ENCODE data around the gene IQSEC3.
A peak's percentile ranks its signal among the peaks of the same experiment; 100 is the strongest.

IQSEC3 gene

GRCh38 chr12:80681-81190, 14.2 kb downstream of the IQSEC3 start:
- no peak for DNase-seq (ENCODE audit: low read depth)

DNA sequence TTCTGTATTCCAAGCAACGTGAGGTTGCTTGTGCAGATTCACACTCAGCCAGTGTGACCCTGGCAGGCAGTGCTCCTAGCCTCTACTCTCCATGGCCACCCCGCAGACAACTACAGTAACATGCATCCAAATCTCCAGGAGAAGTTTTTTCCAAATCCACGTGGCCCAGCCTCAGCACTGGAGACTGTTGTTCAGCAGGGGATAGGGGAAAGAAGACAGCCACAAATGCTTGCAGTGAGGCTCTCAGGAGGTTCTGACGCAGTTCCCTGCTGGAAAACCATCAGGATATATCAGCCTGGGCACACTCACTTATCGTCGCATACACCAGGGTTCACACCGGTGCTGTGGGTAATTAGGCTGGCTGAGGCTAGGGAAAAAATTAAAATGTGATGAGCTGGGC, 16.2 kb downstream of the IQSEC3 start:
- no peak for DNase-seq (ENCODE audit: low read depth)

DNA sequence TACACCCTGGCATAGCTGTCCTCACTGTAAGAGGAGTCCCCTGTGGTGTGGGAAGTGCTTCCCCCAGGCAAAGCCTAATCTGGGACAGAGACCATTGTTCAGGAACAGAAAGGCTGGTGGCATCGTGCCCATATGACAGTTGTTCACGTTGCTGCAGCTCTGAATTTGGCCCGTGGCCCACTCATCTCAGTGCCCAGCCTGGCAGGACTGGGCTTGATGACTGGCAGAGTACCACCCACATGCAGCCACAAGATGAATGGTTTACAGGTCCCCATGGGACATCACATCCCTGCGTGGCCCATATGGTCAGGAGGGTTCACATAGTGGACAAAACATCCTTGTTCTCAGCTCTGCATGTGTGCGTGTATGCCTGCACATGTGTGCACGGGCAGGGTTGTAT, 17.5 kb downstream of the IQSEC3 start:
- no peak for DNase-seq (ENCODE audit: low read depth)

- no peak for DNase-seq (ENCODE audit: low read depth)
Observed at GRCh38 chr12:85191-85666, 18.7 kb downstream of the IQSEC3 start.

- no peak for DNase-seq (ENCODE audit: low read depth)
Observed at GRCh38 chr12:87315-87714, 20.7 kb downstream of the IQSEC3 start.

DNA sequence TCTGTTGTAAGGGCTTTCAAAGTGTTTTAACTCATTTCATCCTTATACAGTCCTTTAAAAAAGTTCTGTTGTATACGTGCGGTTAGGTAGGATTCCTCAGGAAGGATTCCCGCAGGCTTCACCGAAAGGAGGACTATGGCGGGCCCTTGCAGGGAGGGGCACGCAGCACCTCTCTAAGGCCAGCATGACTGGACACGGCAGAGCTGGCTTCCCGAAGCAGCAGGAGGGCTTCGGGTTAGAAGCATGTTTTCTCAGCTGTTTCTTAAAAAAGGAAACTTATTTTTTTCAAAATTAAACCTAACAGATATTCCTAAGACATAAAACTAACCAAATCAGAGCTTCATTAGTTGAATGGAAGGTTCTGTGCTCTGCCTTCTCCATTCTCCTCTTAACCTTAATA, 21.3 kb downstream of the IQSEC3 start:
- no peak for DNase-seq (ENCODE audit: low read depth)

DNA sequence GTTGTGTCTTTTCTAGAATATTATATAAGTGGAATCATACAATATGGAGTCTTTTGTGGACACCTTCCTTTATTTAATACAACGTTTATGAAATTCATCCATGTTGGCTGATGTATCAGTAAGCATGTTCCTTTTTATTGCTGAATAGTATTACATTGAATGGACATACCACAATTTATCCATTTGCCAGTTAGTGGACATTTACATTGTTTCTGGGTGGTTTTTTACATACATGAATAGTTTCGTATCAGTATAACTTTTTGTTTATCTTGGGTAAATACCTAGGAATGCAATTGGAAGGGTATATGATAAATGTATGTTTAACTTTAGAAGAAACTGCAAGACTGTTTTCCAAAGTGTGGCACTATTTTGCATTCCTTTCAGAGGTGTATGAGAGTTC, 23.1 kb downstream of the IQSEC3 start:
- DNase-seq (ENCODE audit: low read depth): no peak

DNA sequence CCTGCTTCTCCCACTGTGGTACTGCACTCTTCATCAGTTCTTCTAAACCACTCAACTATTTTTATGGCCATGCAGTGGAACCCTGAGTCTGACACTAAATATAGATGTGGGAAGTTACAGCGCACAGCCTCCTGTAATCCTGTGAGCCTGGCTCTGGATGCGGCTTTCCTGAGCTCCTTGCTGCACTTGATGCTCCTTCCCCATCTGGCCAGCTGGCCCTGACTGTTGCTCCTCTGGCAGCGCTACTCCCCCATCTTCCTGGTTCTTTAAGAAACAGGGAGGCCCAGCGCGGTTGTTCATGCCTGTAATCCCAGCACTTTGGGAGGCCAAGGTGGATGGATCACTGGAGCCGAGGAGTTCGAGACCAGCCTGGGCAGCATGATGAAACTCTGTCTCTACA, 24.6 kb downstream of the IQSEC3 start:
- no peak for DNase-seq (ENCODE audit: low read depth)

GRCh38 chr12:93266-94005, 26.9 kb downstream of the IQSEC3 start:
- no peak for DNase-seq (ENCODE audit: low read depth)

GRCh38 chr12:96543-96942, 30.0 kb downstream of the IQSEC3 start:
- DNase-seq (ENCODE audit: low read depth): no peak

- no peak for DNase-seq (ENCODE audit: low read depth)
Observed at GRCh38 chr12:98924-99352, 32.4 kb downstream of the IQSEC3 start.

- DNase-seq (ENCODE audit: low read depth): no peak
Observed at GRCh38 chr12:99605-100004, 33.0 kb downstream of the IQSEC3 start.

DNA sequence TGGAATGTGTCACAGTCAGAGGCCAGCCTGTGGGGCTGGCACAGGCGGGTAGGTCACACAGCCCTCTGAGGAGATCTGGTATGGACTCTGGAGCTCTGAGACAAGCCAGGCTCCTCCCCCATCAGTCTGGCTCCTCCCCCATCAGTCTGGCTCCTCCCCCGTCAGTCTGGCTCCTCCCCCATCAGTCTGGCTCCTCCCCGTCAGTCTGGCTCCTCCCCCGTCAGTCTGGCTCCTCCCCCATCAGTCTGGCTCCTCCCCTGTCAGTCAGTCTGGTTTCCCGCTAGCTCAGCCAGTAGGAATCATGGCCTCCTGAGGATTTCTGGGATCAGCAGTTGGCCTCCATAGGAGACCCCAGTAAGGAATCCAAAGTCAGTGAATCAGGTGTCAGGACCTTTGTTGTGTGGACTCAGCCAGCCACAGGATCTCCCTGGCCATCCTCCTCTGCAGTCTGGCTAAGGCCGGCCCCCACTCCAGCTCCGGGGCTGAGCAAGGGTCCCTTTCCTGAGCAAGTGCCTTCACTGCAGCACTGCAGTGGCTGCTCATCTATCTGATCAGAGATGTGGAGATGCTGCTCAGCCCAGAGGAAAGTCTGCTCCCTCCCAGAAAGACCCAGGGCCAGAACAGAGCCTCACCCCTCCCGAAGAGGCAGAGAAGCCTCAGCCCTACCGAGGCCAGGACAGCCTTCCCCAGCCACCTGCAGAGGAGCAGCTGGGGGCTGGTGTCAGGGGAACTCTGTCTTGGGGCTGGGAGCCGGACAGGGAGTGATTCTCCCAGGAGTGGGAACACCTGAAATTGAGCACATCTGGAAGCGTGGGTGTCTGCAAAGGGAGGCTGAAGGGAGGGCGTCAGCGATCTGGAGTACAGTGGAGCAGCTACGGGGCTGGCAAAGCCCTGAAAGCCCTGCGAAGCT, 35.7 kb downstream of the IQSEC3 start:
- peak; percentile 2 for DNase-seq (ENCODE audit: low read depth)

- no peak for DNase-seq (ENCODE audit: low read depth)
Observed at GRCh38 chr12:102879-103168, 36.3 kb downstream of the IQSEC3 start.

- no peak for DNase-seq (ENCODE audit: low read depth)
Observed at GRCh38 chr12:103169-103981, 36.8 kb downstream of the IQSEC3 start.

- peak; percentile 12 for DNase-seq (ENCODE audit: low read depth)
Observed at GRCh38 chr12:104551-105081, 38.0 kb downstream of the IQSEC3 start.

- no peak for DNase-seq (ENCODE audit: low read depth)
Observed at GRCh38 chr12:105696-106095, 39.1 kb downstream of the IQSEC3 start.

GRCh38 chr12:106118-106591, 39.6 kb downstream of the IQSEC3 start:
- DNase-seq (ENCODE audit: low read depth): no peak

GRCh38 chr12:108594-108993, 42.0 kb downstream of the IQSEC3 start:
- DNase-seq (ENCODE audit: low read depth): no peak

- no peak for DNase-seq (ENCODE audit: low read depth)
Observed at GRCh38 chr12:109446-109845, 42.9 kb downstream of the IQSEC3 start.

DNA sequence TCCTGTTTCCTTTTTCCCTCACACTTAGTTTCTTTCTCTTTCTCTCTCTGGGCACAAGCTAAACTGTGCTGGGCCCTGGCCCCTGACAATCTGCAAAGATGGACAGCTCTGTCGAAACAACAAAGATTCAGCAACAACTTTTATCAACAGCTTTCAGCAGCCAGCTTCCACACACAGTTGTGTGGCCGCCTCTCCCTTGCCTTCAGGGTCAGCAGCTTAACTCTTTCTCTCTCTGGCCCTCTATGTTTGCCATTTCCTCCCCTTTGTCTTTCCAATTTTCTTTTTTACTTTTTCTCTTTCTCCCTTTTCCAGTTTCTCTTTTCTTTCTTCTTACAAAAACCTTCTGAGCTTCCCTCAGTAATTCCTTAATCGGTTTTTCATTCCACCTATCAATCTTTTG, 43.3 kb downstream of the IQSEC3 start:
- DNase-seq (ENCODE audit: low read depth): no peak
